ENCODE measurements around the gene TAS2R7.

Gene TAS2R7

GRCh38 chr12:10753059-10753458 lies 49.4 kb downstream of the TAS2R7 start:
- no peak for DNase-seq (ENCODE audit: extremely low read depth, low read depth)
- TF ChIP-seq CTCF (IDR thresholded peaks at IDR 0.05; ENCODE audit: low read depth, low read length, missing control alignments): no peak
- H3K4me3 ChIP-seq (replicated peaks; ENCODE audit: low read depth, low read length): no peak overlapping the region
